ENCODE results near the gene SLC12A1. TPM values are rescaled to one million over a fixed set of nuclear protein-coding genes. Genes with fewer than 3 reads are reported as not detected.
A peak's percentile ranks its signal among the peaks of the same experiment; 100 is the strongest.

SLC12A1 gene
- total RNA-seq, 1 donor from 2014 or later = not detected

GRCh38 chr15:48331796-48332641 lies 125.9 kb downstream of the SLC12A1 start:
- DNase-seq (ENCODE audit: low read depth) (no peak), FAIRE-seq (no peak)
- Histone ChIP-seq H3K27me3 (ENCODE audit: control insufficient read depth, insufficient read depth, low read length) (no peaks in the 10 kb centered on the region), H3K36me3 (ENCODE audit: control insufficient read depth, insufficient read depth, low read length) (peaks cover 7% of the 10 kb centered on the region), H3K4me3 (ENCODE audit: low read depth, low read length) (peak overlapping the region; percentile 93)
- TF ChIP-seq CTCF (IDR thresholded peaks at IDR 0.05; ENCODE audit: insufficient read depth, low read length, severe bottlenecking) = no peak

- peaks cover 7% of the 10 kb centered on the region for H3K36me3 ChIP-seq (ENCODE audit: control insufficient read depth, insufficient read depth, low read length)
- no peak for TF ChIP-seq CTCF (IDR thresholded peaks at IDR 0.05; ENCODE audit: insufficient read depth, low read length, severe bottlenecking)
- H3K27me3 ChIP-seq (ENCODE audit: control insufficient read depth, insufficient read depth, low read length) = no peaks in the 10 kb centered on the region
- DNase-seq (ENCODE audit: low read depth) (no peak), FAIRE-seq (no peak)
- peak overlapping the region; percentile 93 for H3K4me3 ChIP-seq (ENCODE audit: low read depth, low read length)
Measured at GRCh38 chr15:48332642-48333034, 126.5 kb downstream of the SLC12A1 start.

- FAIRE-seq (no peak), DNase-seq (ENCODE audit: low read depth) (no peak)
- no peaks in the 10 kb centered on the region for H3K27me3 ChIP-seq (ENCODE audit: control insufficient read depth, insufficient read depth, low read length)
- no peak overlapping the region for H3K4me3 ChIP-seq (ENCODE audit: low read depth, low read length)
- TF ChIP-seq CTCF (IDR thresholded peaks at IDR 0.05; ENCODE audit: insufficient read depth, low read length, severe bottlenecking) = no peak
- peaks cover 7% of the 10 kb centered on the region for H3K36me3 ChIP-seq (ENCODE audit: control insufficient read depth, insufficient read depth, low read length)
Measured at GRCh38 chr15:48333540-48333939, 127.4 kb downstream of the SLC12A1 start.

GRCh38 chr15:48334260-48334659 lies 128.2 kb downstream of the SLC12A1 start:
- Histone ChIP-seq H3K36me3 (ENCODE audit: control insufficient read depth, insufficient read depth, low read length) (peaks cover 7% of the 10 kb centered on the region), H3K4me3 (ENCODE audit: low read depth, low read length) (no peak overlapping the region), H3K27me3 (ENCODE audit: control insufficient read depth, insufficient read depth, low read length) (no peaks in the 10 kb centered on the region)
- no peak for TF ChIP-seq CTCF (IDR thresholded peaks at IDR 0.05; ENCODE audit: insufficient read depth, low read length, severe bottlenecking)
- FAIRE-seq (no peak), DNase-seq (ENCODE audit: low read depth) (no peak)

GRCh38 chr15:48336940-48337339 lies 130.8 kb downstream of the SLC12A1 start:
- H3K27me3 ChIP-seq (ENCODE audit: control insufficient read depth, insufficient read depth, low read length) = no peaks in the 10 kb centered on the region
- no peak for DNase-seq (ENCODE audit: low read depth)
- TF ChIP-seq CTCF (IDR thresholded peaks at IDR 0.05; ENCODE audit: insufficient read depth, low read length, severe bottlenecking) = no peak
- H3K36me3 ChIP-seq (ENCODE audit: control insufficient read depth, insufficient read depth, low read length) = peaks cover 7% of the 10 kb centered on the region
- peak; percentile 7 for FAIRE-seq
- H3K4me3 ChIP-seq (ENCODE audit: low read depth, low read length) = no peak overlapping the region

All from bronchial epithelial cell (primary cell).